Peyer's patch (tissue), 4 donors: ENCODE measurements around the gene WIZ.

Experiments used
- POLR2A ChIP-seq, 2 donors: fragments of 450-650 bp; IDR thresholded peaks; one replicate each; pipeline ENCODE4 v1.5.1; 2017; ENCODE audit warnings: antibody characterized with exemption in 2 of 2, mild to moderate bottlenecking in 2 of 2, moderate library complexity in 2 of 2
- TF ChIP-seq, protein P1 (sequence below), 6 experiments: fragments of 450-650 bp in 4 of 6; fragments of 200-600 bp in 2 of 6; sonication (generic) in 1 of 6; IDR thresholded peaks; one replicate each; pipeline ENCODE4 v1.5.1; 2017 to 2019; ENCODE audit warnings: antibody characterized with exemption in 6 of 6, mild to moderate bottlenecking in 3 of 6, moderate library complexity in 1 of 6

DNA sequence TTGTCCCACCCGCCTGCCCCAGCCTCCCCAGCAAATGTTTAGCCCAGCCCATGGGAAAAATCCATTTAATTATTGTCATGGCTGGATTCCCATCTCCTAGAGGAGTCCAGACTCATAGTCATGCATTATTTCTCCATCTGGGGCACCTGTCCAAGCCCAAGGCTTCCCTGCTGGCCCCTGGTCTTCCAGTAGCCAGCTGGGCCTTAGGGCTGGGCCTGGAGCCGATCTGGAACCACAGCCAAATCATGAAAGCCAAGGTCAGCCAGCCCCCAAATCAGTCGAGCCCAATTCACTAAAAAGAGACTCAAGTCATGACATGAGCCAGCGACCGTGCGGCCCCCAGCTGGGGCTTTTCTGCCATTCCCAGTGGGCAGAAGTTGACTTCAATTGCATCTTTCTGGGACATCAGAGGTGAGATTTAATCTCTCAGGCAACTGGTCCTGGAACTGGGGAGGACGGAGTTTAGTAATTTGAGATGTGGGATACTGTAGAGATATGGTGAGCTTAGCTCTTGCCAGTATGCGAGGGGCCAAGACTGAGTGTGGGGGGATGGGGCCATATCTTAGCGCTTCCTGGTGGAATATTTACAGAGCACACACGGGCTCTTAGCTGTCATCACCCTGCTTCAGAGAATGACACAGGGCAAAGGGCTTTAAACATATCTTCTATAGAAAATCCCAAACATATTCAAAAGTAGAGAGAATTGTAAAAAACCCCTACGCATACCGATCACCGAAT, 38.9 kb upstream of the WIZ start:
- TF ChIP-seq, protein P1, sequence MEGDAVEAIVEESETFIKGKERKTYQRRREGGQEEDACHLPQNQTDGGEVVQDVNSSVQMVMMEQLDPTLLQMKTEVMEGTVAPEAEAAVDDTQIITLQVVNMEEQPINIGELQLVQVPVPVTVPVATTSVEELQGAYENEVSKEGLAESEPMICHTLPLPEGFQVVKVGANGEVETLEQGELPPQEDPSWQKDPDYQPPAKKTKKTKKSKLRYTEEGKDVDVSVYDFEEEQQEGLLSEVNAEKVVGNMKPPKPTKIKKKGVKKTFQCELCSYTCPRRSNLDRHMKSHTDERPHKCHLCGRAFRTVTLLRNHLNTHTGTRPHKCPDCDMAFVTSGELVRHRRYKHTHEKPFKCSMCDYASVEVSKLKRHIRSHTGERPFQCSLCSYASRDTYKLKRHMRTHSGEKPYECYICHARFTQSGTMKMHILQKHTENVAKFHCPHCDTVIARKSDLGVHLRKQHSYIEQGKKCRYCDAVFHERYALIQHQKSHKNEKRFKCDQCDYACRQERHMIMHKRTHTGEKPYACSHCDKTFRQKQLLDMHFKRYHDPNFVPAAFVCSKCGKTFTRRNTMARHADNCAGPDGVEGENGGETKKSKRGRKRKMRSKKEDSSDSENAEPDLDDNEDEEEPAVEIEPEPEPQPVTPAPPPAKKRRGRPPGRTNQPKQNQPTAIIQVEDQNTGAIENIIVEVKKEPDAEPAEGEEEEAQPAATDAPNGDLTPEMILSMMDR (IDR thresholded peaks at IDR 0.05): no peak
- no peak for TF ChIP-seq POLR2A (IDR thresholded peaks at IDR 0.05)
